Measurements from ENCODE around the gene C9orf50.

The C9orf50 gene

GRCh38 chr9:129661029-129661428 is 40.1 kb upstream of the C9orf50 start:
- Histone ChIP-seq H3K4me3 (ENCODE audit: insufficient read depth, low read depth, low read length) (no peak overlapping the region), H3K27me3 (ENCODE audit: control insufficient read depth, insufficient read depth, low read length, poor library complexity, severe bottlenecking) (peaks cover 32% of the 10 kb centered on the region), H3K9me3 (ENCODE audit: control insufficient read depth, low read length) (no peaks in the 10 kb centered on the region), H3K27ac (ENCODE audit: insufficient read depth, low read depth, low read length, poor library complexity, severe bottlenecking) (no peak overlapping the region), H3K4me1 (ENCODE audit: control insufficient read depth, insufficient read depth, low read length) (no peaks in the 10 kb centered on the region), H3K36me3 (ENCODE audit: control insufficient read depth, insufficient read depth, low read length) (no peaks in the 10 kb centered on the region)
- 90 to 94% methylated on average over 2 of the region's 2 CpGs for WGBS, 2 experiments

- Histone ChIP-seq H3K27me3 (ENCODE audit: control insufficient read depth, insufficient read depth, low read length, poor library complexity, severe bottlenecking) (no peaks in the 10 kb centered on the region), H3K36me3 (ENCODE audit: control insufficient read depth, insufficient read depth, low read length) (no peaks in the 10 kb centered on the region), H3K4me3 (ENCODE audit: insufficient read depth, low read depth, low read length) (no peak overlapping the region), H3K27ac (ENCODE audit: insufficient read depth, low read depth, low read length, poor library complexity, severe bottlenecking) (no peak overlapping the region), H3K9me3 (ENCODE audit: control insufficient read depth, low read length) (no peaks in the 10 kb centered on the region), H3K4me1 (ENCODE audit: control insufficient read depth, insufficient read depth, low read length) (no peaks in the 10 kb centered on the region)
- WGBS, 2 experiments: 88 to 91% methylated on average over 12 of the region's 12 CpGs
Measured at GRCh38 chr9:129656795-129657390, 36.0 kb upstream of the C9orf50 start.

DNA sequence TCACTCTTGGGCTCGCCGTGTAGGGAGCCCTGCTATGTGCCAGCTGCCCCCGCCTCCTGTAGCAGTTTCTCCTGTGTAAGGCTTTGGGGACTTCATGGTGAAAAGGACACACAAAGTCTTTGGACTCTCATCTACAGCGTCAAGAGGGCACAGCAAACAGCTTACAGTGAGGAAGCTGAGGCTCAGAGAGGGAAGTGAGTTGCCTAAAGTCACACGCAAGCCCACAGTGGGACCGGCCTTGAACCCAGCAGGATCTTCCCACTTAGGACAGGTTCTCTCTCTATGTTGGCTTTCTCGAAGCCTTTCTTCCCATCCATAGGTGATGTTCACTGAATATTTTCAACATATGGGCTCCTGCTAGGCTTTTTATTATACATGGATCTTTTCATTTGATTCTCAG is 34.8 kb upstream of the C9orf50 start:
- WGBS, 2 experiments: 91 to 92% methylated on average over 7 of the region's 7 CpGs
- no peak overlapping the region for H3K27ac ChIP-seq (ENCODE audit: insufficient read depth, low read depth, low read length, poor library complexity, severe bottlenecking)
- H3K36me3 ChIP-seq (ENCODE audit: control insufficient read depth, insufficient read depth, low read length): no peaks in the 10 kb centered on the region
- H3K4me3 ChIP-seq (ENCODE audit: insufficient read depth, low read depth, low read length): no peak overlapping the region
- H3K4me1 ChIP-seq (ENCODE audit: control insufficient read depth, insufficient read depth, low read length): no peaks in the 10 kb centered on the region
- H3K9me3 ChIP-seq (ENCODE audit: control insufficient read depth, low read length): no peaks in the 10 kb centered on the region
- H3K27me3 ChIP-seq (ENCODE audit: control insufficient read depth, insufficient read depth, low read length, poor library complexity, severe bottlenecking): no peaks in the 10 kb centered on the region

DNA sequence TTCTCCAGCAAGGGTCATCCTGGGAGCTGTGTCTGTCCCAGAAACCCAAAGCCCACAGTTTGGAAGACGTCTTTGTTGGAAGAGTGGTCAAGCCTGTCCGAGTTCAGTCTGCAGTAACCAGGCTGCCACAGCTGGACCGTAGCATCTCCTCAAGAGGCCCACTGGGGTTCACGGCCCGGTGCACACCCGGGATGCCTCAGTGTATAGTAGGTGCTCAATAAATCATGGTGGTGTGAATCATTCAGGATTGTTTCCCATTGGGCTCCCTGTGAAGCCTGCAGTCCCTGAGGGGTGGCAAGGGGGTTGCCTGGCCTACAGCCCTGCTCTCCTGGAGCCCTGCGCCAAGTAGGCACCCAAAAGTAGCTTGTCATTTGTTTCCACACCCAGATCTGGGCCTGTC is 34.3 kb upstream of the C9orf50 start:
- 94 to 95% methylated on average over 7 of the region's 7 CpGs for WGBS, 2 experiments
- no peaks in the 10 kb centered on the region for H3K27me3 ChIP-seq (ENCODE audit: control insufficient read depth, insufficient read depth, low read length, poor library complexity, severe bottlenecking)
- no peaks in the 10 kb centered on the region for H3K4me1 ChIP-seq (ENCODE audit: control insufficient read depth, insufficient read depth, low read length)
- no peak overlapping the region for H3K4me3 ChIP-seq (ENCODE audit: insufficient read depth, low read depth, low read length)
- no peaks in the 10 kb centered on the region for H3K36me3 ChIP-seq (ENCODE audit: control insufficient read depth, insufficient read depth, low read length)
- no peaks in the 10 kb centered on the region for H3K9me3 ChIP-seq (ENCODE audit: control insufficient read depth, low read length)
- H3K27ac ChIP-seq (ENCODE audit: insufficient read depth, low read depth, low read length, poor library complexity, severe bottlenecking): no peak overlapping the region

DNA sequence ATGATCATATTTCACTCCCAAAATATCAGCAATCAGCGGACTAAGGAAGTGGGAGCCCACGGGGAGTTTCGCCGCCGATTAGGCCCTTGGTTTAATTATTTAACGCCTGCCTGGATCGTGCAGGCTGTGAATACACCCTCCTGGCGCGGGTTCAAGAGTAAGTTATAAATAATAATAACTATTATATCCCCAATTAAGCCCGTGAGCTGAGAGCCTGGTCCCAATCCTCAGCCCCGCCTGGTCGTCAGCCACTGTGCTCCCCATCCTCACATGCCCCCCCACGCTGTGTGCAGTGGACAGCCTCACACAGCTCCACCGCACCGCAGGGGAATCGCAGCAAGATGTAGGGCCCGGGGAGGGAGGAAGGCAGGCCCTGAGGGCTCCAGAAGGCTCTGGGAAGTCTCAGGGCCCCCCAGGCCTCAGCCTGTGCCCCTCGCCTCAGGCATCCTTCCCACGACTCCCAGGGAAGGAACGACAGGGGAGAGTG is 33.7 kb upstream of the C9orf50 start:
- H3K36me3 ChIP-seq (ENCODE audit: control insufficient read depth, insufficient read depth, low read length): no peaks in the 10 kb centered on the region
- H3K27ac ChIP-seq (ENCODE audit: insufficient read depth, low read depth, low read length, poor library complexity, severe bottlenecking): no peak overlapping the region
- H3K9me3 ChIP-seq (ENCODE audit: control insufficient read depth, low read length): no peaks in the 10 kb centered on the region
- no peaks in the 10 kb centered on the region for H3K27me3 ChIP-seq (ENCODE audit: control insufficient read depth, insufficient read depth, low read length, poor library complexity, severe bottlenecking)
- H3K4me3 ChIP-seq (ENCODE audit: insufficient read depth, low read depth, low read length): no peak overlapping the region
- WGBS, 2 experiments: 92 to 93% methylated on average over 18 of the region's 20 CpGs
- H3K4me1 ChIP-seq (ENCODE audit: control insufficient read depth, insufficient read depth, low read length): no peaks in the 10 kb centered on the region

GRCh38 chr9:129653823-129654553 is 33.1 kb upstream of the C9orf50 start:
- no peaks in the 10 kb centered on the region for H3K36me3 ChIP-seq (ENCODE audit: control insufficient read depth, insufficient read depth, low read length)
- no peaks in the 10 kb centered on the region for H3K27me3 ChIP-seq (ENCODE audit: control insufficient read depth, insufficient read depth, low read length, poor library complexity, severe bottlenecking)
- 75 to 77% methylated on average over 17 to 19 of the region's 19 CpGs for WGBS, 2 experiments
- H3K4me1 ChIP-seq (ENCODE audit: control insufficient read depth, insufficient read depth, low read length): no peaks in the 10 kb centered on the region
- no peak overlapping the region for H3K27ac ChIP-seq (ENCODE audit: insufficient read depth, low read depth, low read length, poor library complexity, severe bottlenecking)
- H3K9me3 ChIP-seq (ENCODE audit: control insufficient read depth, low read length): no peaks in the 10 kb centered on the region
- H3K4me3 ChIP-seq (ENCODE audit: insufficient read depth, low read depth, low read length): no peak overlapping the region

DNA sequence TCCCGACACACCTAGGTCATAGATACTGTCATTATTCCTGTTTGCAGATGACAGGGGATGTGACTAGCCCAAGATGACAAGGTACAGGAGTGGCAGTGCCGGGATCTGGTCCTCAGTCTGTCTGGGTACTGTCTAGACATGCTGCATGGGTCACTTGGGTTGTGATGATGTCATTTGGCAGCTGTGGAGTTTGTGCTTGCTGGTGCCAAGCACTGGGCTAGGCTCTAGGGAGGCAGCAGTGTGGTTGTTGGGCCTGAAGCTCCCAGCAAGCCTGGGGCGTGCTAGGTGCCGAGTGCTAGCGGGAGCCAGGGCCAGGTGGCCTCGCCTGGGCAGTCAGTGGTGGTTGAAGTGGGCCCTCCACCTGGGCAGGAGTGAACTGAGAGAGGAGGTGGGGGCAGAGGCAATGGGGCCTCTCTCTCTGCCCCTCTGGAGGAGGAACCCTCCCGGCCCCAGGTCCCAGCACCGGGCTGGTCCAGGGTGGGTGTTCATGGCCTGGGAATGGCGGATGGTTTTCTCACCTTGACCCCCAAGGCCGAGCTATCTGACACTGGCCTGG is 29.9 kb upstream of the C9orf50 start:
- Histone ChIP-seq H3K27me3 (ENCODE audit: control insufficient read depth, insufficient read depth, low read length, poor library complexity, severe bottlenecking) (no peaks in the 10 kb centered on the region), H3K4me3 (ENCODE audit: insufficient read depth, low read depth, low read length) (no peak overlapping the region), H3K4me1 (ENCODE audit: control insufficient read depth, insufficient read depth, low read length) (peaks cover 3% of the 10 kb centered on the region), H3K27ac (ENCODE audit: insufficient read depth, low read depth, low read length, poor library complexity, severe bottlenecking) (no peak overlapping the region), H3K9me3 (ENCODE audit: control insufficient read depth, low read length) (no peaks in the 10 kb centered on the region), H3K36me3 (ENCODE audit: control insufficient read depth, insufficient read depth, low read length) (no peaks in the 10 kb centered on the region)
- 93 to 95% methylated on average over 10 of the region's 10 CpGs for WGBS, 2 experiments

- H3K4me1 ChIP-seq (ENCODE audit: control insufficient read depth, insufficient read depth, low read length): peaks cover 3% of the 10 kb centered on the region
- 89 to 91% methylated on average over 20 of the region's 20 CpGs for WGBS, 2 experiments
- no peak overlapping the region for H3K27ac ChIP-seq (ENCODE audit: insufficient read depth, low read depth, low read length, poor library complexity, severe bottlenecking)
Measured at GRCh38 chr9:129649726-129650679, 29.1 kb upstream of the C9orf50 start.

GRCh38 chr9:129648764-129649115 is 27.8 kb upstream of the C9orf50 start:
- Histone ChIP-seq H3K27ac (ENCODE audit: insufficient read depth, low read depth, low read length, poor library complexity, severe bottlenecking) (no peak overlapping the region), H3K27me3 (ENCODE audit: control insufficient read depth, insufficient read depth, low read length, poor library complexity, severe bottlenecking) (no peaks in the 10 kb centered on the region), H3K36me3 (ENCODE audit: control insufficient read depth, insufficient read depth, low read length) (no peaks in the 10 kb centered on the region), H3K4me1 (ENCODE audit: control insufficient read depth, insufficient read depth, low read length) (peaks cover 3% of the 10 kb centered on the region), H3K9me3 (ENCODE audit: control insufficient read depth, low read length) (no peaks in the 10 kb centered on the region), H3K4me3 (ENCODE audit: insufficient read depth, low read depth, low read length) (no peak overlapping the region)
- 85% methylated on average over 10 of the region's 10 CpGs for WGBS, 2 experiments

More at GRCh38 chr9:129649726-129650679, 29.1 kb upstream of the C9orf50 start:
- no peaks in the 10 kb centered on the region for H3K9me3 ChIP-seq (ENCODE audit: control insufficient read depth, low read length)
- no peak overlapping the region for H3K4me3 ChIP-seq (ENCODE audit: insufficient read depth, low read depth, low read length)
- H3K27me3 ChIP-seq (ENCODE audit: control insufficient read depth, insufficient read depth, low read length, poor library complexity, severe bottlenecking): no peaks in the 10 kb centered on the region
- no peaks in the 10 kb centered on the region for H3K36me3 ChIP-seq (ENCODE audit: control insufficient read depth, insufficient read depth, low read length)
